ENCODE measurements around the gene NOSIP. TPM values are rescaled to one million over a fixed set of nuclear protein-coding genes. Genes with fewer than 3 reads are reported as not detected.

NOSIP gene
- total RNA-seq, 1 experiment from 2014 or later, result 97.9 TPM

DNA sequence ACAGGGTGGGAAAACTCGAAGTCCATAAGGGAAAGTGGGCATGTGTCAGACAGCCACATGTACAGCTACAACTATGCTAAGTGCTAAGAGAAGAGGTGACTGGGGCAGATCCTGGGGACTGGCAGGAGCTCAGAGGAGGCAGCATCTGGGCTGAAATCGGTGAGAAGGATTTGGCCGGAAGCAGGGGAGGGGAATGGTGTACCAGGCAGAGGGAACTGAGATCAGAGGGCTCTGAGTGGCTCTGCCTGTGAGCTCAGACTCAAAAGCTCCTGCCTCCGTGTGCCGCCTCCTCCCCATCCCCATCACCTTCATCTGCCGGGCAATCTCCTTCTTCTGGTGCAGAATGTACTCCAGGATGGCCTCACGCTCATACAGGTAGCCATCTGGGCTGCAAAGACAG, 21.8 kb downstream of the NOSIP start:
- H3K36me3 Mint-ChIP-seq, result peaks cover 28% of the 10 kb centered on the region
- no peaks in the 10 kb centered on the region for H3K27me3 Mint-ChIP-seq (ENCODE audit: low read depth)
- H3K4me1 Mint-ChIP-seq, result peaks cover 24% of the 10 kb centered on the region
- TF ChIP-seq ZNF263 (CRISPR knock-in tag; IDR thresholded peaks at IDR 0.05; ENCODE audit: low read depth) (no peak), NR3C1 (CRISPR knock-in tag; conservative IDR thresholded peaks at IDR 0.05; ENCODE audit: low read depth) (no peak), MXD4 (CRISPR knock-in tag; IDR thresholded peaks at IDR 0.05; ENCODE audit: borderline replicate concordance) (no peak), ZNF671 (CRISPR knock-in tag; IDR thresholded peaks at IDR 0.05) (no peak), JAZF1 (CRISPR knock-in tag; IDR thresholded peaks at IDR 0.05) (no peak), TEAD1 (CRISPR knock-in tag; IDR thresholded peaks at IDR 0.05) (no peak), SOX15 (CRISPR knock-in tag; IDR thresholded peaks at IDR 0.05) (no peak), RORB (CRISPR knock-in tag; IDR thresholded peaks at IDR 0.05) (no peak), JUN (CRISPR knock-in tag; IDR thresholded peaks at IDR 0.05) (no peak), TP53 (CRISPR knock-in tag; IDR thresholded peaks at IDR 0.05) (no peak), ZBTB21 (CRISPR knock-in tag; IDR thresholded peaks at IDR 0.05; ENCODE audit: borderline replicate concordance) (no peak)
- TF ChIP-seq, protein P1, sequence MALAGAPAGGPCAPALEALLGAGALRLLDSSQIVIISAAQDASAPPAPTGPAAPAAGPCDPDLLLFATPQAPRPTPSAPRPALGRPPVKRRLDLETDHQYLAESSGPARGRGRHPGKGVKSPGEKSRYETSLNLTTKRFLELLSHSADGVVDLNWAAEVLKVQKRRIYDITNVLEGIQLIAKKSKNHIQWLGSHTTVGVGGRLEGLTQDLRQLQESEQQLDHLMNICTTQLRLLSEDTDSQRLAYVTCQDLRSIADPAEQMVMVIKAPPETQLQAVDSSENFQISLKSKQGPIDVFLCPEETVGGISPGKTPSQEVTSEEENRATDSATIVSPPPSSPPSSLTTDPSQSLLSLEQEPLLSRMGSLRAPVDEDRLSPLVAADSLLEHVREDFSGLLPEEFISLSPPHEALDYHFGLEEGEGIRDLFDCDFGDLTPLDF (CRISPR knock-in tag; IDR thresholded peaks at IDR 0.05), result no peak
- TF ChIP-seq, protein P2, sequence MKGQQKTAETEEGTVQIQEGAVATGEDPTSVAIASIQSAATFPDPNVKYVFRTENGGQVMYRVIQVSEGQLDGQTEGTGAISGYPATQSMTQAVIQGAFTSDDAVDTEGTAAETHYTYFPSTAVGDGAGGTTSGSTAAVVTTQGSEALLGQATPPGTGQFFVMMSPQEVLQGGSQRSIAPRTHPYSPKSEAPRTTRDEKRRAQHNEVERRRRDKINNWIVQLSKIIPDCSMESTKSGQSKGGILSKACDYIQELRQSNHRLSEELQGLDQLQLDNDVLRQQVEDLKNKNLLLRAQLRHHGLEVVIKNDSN (CRISPR knock-in tag; IDR thresholded peaks at IDR 0.05), result no peak
- TF ChIP-seq, protein P3, sequence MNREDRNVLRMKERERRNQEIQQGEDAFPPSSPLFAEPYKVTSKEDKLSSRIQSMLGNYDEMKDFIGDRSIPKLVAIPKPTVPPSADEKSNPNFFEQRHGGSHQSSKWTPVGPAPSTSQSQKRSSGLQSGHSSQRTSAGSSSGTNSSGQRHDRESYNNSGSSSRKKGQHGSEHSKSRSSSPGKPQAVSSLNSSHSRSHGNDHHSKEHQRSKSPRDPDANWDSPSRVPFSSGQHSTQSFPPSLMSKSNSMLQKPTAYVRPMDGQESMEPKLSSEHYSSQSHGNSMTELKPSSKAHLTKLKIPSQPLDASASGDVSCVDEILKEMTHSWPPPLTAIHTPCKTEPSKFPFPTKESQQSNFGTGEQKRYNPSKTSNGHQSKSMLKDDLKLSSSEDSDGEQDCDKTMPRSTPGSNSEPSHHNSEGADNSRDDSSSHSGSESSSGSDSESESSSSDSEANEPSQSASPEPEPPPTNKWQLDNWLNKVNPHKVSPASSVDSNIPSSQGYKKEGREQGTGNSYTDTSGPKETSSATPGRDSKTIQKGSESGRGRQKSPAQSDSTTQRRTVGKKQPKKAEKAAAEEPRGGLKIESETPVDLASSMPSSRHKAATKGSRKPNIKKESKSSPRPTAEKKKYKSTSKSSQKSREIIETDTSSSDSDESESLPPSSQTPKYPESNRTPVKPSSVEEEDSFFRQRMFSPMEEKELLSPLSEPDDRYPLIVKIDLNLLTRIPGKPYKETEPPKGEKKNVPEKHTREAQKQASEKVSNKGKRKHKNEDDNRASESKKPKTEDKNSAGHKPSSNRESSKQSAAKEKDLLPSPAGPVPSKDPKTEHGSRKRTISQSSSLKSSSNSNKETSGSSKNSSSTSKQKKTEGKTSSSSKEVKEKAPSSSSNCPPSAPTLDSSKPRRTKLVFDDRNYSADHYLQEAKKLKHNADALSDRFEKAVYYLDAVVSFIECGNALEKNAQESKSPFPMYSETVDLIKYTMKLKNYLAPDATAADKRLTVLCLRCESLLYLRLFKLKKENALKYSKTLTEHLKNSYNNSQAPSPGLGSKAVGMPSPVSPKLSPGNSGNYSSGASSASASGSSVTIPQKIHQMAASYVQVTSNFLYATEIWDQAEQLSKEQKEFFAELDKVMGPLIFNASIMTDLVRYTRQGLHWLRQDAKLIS (CRISPR knock-in tag; IDR thresholded peaks at IDR 0.05; ENCODE audit: borderline replicate concordance), result no peak
- DNase-seq (ENCODE audit: low spot score) (no peak), ATAC-seq (no peak)
- no peaks in the 10 kb centered on the region for H3K9me3 Mint-ChIP-seq
- H3K4me3 Mint-ChIP-seq, result no peak overlapping the region
- ChIA-PET POLR2A (interaction anchor here (1.0 to 1.3 kb wide), 2 partner anchors 63 to 106 kb away, joined by 4 read pairs; partner anchors contain the start of gene RPS11), CTCF (interaction anchor here (0.7 to 7.6 kb wide), 7 partner anchors 12 to 85 kb away, joined by 3 to 95 read pairs (median 3); partner anchors contain the start of gene FLT3LG)
- H3K27ac Mint-ChIP-seq, result peak overlapping the region; percentile 41; the same call in 1 of the 2 replicates

DNA sequence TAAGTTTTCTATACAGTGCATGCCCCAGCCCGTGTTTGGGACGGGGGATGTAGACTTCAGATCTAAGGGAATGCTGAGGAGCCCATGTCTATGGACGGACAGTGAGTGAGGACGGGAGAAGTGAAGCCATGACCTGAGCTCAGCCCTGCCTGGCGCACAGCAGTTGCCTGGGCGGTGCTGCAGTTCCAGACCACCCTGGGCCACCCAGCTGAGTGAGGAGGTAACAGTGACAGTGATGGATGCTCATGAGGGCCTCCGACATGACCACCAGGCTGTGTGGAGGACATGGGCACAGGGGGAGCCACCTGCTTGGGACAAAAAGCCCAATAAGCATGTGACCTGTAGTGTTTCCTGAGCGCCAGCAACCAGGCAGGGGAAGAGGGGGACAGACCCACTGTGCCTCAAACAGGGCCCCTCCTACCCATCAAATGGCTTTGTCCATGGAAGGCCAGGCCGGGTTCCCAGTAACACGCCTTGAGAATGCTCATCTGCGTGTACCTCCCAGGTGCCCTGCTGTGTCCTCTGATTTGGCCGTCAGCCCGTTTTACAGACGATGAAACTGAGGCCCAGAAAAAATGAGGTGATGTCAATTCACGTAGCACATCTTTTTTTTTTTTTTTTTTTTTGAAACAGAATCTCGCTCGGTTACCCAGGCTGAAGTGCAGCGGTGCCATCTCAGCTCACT, 22.6 kb downstream of the NOSIP start:
- Mint-ChIP-seq H3K27ac (peak overlapping the region; percentile 9; the same call in 1 of the 2 replicates), H3K4me3 (peak overlapping the region; percentile 41; the same call in 1 of the 2 replicates), H3K36me3 (peaks cover 28% of the 10 kb centered on the region), H3K27me3 (ENCODE audit: low read depth) (no peaks in the 10 kb centered on the region), H3K9me3 (no peaks in the 10 kb centered on the region), H3K4me1 (peaks cover 24% of the 10 kb centered on the region)
- no peak for TF ChIP-seq SMAD4 (CRISPR knock-in tag; IDR thresholded peaks at IDR 0.05)
- TF ChIP-seq, protein P4, sequence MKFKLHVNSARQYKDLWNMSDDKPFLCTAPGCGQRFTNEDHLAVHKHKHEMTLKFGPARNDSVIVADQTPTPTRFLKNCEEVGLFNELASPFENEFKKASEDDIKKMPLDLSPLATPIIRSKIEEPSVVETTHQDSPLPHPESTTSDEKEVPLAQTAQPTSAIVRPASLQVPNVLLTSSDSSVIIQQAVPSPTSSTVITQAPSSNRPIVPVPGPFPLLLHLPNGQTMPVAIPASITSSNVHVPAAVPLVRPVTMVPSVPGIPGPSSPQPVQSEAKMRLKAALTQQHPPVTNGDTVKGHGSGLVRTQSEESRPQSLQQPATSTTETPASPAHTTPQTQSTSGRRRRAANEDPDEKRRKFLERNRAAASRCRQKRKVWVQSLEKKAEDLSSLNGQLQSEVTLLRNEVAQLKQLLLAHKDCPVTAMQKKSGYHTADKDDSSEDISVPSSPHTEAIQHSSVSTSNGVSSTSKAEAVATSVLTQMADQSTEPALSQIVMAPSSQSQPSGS (CRISPR knock-in tag; IDR thresholded peaks at IDR 0.05; ENCODE audit: borderline replicate concordance, low read depth), result no peak
- TF ChIP-seq, protein P5, sequence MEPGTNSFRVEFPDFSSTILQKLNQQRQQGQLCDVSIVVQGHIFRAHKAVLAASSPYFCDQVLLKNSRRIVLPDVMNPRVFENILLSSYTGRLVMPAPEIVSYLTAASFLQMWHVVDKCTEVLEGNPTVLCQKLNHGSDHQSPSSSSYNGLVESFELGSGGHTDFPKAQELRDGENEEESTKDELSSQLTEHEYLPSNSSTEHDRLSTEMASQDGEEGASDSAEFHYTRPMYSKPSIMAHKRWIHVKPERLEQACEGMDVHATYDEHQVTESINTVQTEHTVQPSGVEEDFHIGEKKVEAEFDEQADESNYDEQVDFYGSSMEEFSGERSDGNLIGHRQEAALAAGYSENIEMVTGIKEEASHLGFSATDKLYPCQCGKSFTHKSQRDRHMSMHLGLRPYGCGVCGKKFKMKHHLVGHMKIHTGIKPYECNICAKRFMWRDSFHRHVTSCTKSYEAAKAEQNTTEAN (CRISPR knock-in tag; IDR thresholded peaks at IDR 0.05), result peak; percentile 13; the same call in 1 of the 2 replicates
- TF ChIP-seq, protein P6, sequence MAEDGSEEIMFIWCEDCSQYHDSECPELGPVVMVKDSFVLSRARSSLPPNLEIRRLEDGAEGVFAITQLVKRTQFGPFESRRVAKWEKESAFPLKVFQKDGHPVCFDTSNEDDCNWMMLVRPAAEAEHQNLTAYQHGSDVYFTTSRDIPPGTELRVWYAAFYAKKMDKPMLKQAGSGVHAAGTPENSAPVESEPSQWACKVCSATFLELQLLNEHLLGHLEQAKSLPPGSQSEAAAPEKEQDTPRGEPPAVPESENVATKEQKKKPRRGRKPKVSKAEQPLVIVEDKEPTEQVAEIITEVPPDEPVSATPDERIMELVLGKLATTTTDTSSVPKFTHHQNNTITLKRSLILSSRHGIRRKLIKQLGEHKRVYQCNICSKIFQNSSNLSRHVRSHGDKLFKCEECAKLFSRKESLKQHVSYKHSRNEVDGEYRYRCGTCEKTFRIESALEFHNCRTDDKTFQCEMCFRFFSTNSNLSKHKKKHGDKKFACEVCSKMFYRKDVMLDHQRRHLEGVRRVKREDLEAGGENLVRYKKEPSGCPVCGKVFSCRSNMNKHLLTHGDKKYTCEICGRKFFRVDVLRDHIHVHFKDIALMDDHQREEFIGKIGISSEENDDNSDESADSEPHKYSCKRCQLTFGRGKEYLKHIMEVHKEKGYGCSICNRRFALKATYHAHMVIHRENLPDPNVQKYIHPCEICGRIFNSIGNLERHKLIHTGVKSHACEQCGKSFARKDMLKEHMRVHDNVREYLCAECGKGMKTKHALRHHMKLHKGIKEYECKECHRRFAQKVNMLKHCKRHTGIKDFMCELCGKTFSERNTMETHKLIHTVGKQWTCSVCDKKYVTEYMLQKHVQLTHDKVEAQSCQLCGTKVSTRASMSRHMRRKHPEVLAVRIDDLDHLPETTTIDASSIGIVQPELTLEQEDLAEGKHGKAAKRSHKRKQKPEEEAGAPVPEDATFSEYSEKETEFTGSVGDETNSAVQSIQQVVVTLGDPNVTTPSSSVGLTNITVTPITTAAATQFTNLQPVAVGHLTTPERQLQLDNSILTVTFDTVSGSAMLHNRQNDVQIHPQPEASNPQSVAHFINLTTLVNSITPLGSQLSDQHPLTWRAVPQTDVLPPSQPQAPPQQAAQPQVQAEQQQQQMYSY (CRISPR knock-in tag; IDR thresholded peaks at IDR 0.05), result no peak
- no peak for DNase-seq (ENCODE audit: low spot score)
- ChIA-PET CTCF (interaction anchor here (0.6 to 7.6 kb wide), 6 partner anchors 11 to 138 kb away, joined by 3 to 95 read pairs (median 3); no protein-coding TSS in a partner anchor), POLR2A (interaction anchor here (1.0 to 1.8 kb wide), 2 partner anchors 13 to 107 kb away, joined by 4 to 5 read pairs; no protein-coding TSS in a partner anchor)
- ATAC-seq, result no peak
